HL-60/S4 treated with retinoic acid at 250 ng/mL for 4 days and 3 days (cell line): ENCODE measurements around the gene SMTNL1.

Experiments
- in situ Hi-C: fragments of 300-500 bp; cut with MboI; formaldehyde crosslinking; loops from 2 replicates; pipeline ENCODE4 v1.7.0; 2022; ENCODE audit warnings: low sequenced_read_pairs

Gene SMTNL1, protein sequence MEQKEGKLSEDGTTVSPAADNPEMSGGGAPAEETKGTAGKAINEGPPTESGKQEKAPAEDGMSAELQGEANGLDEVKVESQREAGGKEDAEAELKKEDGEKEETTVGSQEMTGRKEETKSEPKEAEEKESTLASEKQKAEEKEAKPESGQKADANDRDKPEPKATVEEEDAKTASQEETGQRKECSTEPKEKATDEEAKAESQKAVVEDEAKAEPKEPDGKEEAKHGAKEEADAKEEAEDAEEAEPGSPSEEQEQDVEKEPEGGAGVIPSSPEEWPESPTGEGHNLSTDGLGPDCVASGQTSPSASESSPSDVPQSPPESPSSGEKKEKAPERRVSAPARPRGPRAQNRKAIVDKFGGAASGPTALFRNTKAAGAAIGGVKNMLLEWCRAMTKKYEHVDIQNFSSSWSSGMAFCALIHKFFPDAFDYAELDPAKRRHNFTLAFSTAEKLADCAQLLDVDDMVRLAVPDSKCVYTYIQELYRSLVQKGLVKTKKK

DNA sequence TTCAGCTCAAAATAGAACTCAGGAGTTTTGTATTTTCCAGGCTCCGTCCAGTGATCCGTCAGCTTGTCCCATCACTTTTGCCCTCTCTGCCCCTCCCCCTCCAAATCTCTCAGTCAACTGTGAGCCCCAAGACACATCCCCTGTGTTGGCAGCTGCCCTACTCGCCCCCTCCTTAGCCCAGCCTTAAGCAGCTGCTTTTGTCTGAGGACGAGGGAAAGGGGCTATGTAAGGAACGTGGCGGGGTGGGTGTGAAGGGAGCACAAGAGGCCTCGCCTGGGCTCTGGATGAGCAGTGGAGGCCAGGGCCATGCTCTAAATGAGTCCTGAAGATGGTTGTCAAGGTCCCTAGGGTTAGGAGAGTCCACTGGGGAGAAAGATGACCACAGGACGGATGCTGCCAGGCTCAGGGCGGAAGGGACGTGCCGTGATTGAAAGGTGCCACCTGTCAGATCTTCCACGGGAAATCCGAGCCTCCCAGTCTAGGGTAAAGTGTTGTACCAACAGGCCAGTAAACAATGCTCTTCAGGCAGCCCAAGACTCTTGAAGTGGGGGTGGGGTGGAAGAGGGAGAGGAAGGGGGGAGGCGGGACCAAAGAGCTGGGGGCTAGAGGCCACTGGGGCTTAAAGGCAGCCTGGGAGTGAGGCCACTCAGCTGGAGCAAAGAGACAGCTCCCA, at the start of gene SMTNL1:
Gene SMTNL1, plus strand, starts transcription at position 649 of the 673 bp plus-strand sequence. CDS start 5,048 bp downstream, outside the sequence.
- in situ Hi-C loops: no loop called here

DNA sequence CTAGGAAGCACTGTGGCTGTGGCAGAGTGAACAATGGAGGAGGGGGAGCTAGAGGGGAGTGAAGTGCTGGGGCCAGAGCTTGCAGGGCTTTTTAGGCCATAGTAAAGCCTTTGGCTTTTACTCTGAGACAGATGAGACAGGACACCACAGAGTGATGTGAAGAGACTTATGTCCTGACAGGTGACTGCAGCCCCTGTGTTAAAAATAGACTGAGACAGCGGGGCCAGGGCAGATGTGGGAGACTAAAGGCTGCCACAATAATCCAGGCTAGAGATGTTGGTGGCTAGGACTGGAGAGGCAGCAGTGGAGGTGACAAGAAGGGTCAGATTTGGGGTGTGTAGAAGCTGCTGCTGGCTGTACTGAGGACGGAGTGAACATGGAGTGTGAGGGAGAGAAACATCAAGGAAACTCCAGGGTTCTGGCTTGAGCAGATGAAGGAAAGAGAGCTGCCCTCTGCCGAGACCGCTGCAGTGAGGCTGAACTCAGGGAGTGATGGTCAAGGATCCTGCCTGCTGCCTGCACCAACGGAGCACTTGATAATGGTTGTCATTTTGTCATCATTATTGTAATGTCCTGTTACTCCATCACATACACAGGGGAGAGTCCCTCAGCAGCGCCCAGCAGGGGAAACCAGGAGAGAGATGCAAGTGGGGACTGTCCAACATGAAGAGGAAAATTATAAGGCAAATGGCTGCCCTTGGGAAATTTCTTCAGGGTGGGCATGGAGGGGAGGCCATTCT, 49.3 kb upstream of the SMTNL1 start:
- in situ Hi-C loops: no loop called here

DNA sequence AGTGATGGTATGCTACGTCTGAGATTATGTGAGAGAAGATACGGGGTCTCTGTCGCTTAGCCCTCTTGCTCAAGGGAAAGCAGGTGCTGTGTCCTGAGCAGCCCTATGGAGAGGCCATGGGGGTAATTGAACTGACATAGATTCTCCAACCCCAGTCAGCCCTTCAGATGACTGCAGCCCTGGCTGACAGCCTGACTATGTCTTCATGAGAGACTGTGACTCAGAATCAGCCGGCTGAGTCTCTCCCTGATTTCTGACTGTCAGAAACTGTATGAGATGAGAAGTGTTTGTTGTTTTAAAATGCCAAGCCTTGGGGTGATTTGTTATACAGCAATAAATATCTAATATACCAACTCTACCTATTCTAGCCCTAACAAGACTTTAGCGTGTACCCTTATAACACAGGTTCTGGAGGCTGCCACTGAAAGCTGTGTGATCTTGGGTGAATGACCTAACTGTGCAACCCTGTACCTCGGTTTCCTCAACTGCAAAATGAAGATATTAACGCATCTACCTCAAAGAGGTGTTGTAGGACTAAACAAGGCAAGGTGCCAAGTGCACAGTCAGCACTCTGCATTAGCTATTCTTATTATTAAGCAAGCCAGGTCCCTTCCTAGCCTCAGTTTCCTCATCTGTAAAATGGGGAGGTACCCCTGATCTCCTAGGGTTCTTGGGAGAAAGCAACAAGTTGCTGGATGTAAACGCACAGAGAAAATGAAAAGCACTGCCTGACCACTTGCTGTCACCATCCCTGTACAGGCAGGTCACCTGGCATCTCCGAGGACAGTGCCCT, 46.7 kb upstream of the SMTNL1 start:
- in situ Hi-C loops: no loop called here

GRCh38 chr11:57491371-57492061, 45.9 kb upstream of the SMTNL1 start:
- in situ Hi-C loops: no loop called here

- in situ Hi-C loops: no loop called here
Observed at GRCh38 chr11:57493507-57494503, 43.6 kb upstream of the SMTNL1 start.

DNA sequence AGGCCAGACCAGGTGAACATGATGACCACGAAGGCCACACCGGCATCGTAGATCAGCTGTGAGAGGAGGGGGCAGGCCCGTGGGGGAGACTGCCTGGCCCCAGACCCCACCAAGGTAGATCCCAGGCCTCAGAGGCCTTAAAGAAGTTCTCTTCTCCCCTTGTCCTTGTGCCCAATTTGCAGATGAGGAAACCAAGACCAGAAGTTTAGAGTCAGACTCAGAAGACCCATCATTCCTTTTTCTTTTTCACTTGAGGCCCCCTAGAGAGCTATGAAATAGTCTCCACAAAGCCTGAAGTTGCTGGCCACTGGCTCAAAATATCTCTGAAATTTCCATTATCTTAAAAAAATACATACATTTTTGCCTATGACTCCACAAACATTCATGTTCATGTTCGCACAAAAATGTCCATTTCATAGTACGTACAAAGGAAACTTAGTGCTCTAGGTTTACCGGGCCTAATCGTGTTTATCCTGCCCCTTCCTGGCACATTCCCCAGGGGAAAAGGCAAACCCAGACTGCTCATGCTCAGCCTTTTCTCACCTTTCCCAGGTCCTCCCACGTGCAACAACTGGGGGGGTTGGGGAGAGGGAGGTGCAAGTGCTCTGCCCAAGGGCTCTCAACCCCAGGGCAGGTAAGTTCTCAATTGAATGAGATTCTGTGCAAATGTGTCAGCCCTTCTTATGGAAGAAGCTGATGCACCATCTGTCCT, 41.1 kb upstream of the SMTNL1 start:
- in situ Hi-C loops: no loop called here

GRCh38 chr11:57497303-57498247, 39.8 kb upstream of the SMTNL1 start:
- in situ Hi-C loops: no loop called here

DNA sequence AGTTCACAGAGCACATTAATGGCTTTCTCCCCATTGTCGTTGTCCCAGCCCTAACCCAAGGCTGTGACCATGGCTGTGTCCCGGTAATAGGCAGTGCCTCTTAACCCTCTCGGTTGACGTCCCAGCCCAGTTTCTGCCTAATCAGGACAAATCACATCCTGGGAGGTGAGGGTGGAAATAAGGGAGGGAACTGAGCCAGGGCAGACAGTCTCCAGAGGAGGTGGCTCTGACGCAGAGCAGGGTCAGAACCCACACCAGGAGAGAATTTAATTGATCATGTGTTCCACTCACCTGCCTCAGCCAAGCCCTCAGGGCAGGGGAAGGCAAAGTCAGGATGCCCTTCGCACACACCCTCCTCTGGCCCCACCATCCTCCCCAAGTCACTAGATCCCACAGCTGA, 38.9 kb upstream of the SMTNL1 start:
- in situ Hi-C loops: no loop called here

DNA sequence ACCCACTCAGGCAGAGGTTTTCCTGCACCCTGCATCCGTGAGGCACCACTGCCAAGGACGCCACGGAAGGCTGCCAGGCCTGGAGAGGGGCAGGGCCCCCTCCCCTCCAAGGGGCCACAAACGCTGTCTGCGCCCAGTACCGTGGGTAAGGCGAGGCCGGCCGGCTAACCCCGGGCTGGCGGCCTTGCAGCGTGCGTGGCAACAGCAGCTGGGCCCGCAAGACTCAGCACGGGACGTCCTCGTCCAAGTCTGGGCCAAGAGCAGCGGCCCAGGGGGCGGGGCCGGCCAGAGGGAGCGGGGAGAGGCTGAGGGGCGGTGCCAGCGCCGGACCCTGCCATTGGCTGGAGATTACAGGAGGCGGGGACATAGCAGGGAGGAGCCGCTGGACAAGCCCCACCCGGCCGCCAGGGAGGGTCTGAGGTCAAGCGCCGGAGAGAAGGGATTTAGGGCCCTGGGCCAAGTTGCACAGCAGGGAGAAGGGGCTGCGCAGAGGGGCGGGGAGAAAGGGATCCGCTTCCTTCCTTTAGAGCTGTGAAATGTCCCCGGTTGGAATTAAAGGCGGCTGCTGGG, 37.9 kb upstream of the SMTNL1 start:
- in situ Hi-C loops: no loop called here

DNA sequence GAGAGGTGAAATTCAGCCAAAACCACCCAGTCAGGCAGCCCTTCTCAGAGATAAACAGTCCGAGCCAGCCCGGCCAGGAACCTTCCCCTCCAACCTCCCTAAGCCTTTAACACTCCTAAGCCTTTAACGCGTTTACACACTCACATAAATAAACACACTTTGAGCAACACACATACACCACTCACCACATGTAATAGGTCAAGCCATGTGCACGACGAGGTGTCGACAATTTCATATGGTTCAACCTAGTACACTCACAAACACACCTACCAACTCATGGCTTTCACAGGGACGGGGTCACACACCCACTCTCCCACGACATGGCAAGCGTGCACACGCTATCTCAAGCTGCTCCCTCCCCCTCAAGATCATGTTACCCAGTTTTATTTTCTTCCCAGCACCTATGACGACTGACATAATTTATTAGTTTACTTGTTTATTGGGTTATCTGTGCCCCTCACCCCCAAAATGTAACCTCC, 37.4 kb upstream of the SMTNL1 start:
- in situ Hi-C loops: no loop called here

GRCh38 chr11:57500515-57500914, 36.9 kb upstream of the SMTNL1 start:
- in situ Hi-C loops: no loop called here

DNA sequence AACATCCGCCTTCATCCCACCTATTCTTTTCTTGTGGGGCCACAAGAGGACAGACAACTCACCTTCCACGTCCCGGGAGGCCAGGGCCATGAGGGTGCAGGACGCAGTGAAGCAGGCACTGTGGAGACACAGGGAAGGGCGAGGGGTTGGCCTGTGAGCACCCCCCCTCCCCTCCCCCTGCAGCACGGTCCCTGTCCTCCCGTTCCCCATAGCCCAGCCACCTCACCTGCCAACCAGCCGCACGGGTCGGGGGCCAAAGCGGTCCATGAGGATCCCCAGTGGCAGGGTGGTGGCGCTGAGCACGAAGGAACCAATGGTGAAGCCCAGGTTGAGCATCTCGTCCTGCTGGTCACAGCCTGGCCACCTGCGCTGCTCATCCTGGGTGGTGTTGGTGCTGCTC, 36.5 kb upstream of the SMTNL1 start:
- in situ Hi-C loops: no loop called here

GRCh38 chr11:57501953-57502352, 35.4 kb upstream of the SMTNL1 start:
- in situ Hi-C loops: no loop called here

- in situ Hi-C loops: no loop called here
Observed at GRCh38 chr11:57502376-57502775, 35.0 kb upstream of the SMTNL1 start.

GRCh38 chr11:57502870-57503269, 34.5 kb upstream of the SMTNL1 start:
- in situ Hi-C loops: no loop called here

DNA sequence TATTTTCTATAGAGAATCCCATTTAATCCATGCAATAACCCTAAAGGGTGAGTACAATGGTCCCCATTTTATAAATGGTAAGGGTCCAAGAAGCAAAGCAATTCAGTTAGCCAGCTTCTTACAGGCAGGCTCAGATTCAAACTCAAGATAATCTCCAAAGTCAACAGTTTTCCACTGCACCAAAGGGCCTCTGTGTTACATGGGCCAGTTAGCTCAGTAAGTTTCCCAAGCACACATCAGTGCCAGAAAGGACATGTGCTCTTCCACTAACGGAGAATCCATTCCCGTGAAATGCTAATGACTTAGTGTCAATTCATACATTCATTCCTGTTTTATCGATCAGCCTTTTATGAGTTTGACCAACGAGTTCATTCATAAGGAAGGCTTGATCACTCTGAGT, 32.9 kb upstream of the SMTNL1 start:
- in situ Hi-C loops: no loop called here

DNA sequence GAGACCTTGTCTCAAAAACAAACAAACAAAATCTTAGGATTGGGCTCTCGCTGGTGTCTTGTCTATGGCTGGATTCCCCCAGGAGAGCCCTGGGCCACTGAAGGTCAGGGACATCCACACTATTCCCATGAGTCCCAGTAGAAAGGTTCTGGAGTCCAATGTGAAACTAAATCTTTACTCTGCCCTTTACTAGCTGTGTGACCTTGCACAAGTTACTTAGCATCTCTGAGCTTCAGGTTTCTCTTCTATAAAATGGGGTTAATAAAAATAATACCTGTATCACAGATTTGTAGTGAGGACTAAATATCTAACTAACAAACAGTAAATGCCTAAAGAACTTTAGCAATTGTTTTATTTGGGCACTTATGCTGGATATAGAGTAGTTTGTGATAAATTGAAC, 30.9 kb upstream of the SMTNL1 start:
- in situ Hi-C loops: no loop called here
